ENCODE data around the gene MAN1B1. TPM values are rescaled to one million over a fixed set of nuclear protein-coding genes. Genes with fewer than 3 reads are reported as not detected.
A peak's percentile ranks its signal among the peaks of the same experiment; 100 is the strongest.

The MAN1B1 gene
- total RNA-seq, 1 donor from 2014 or later: 27.4 TPM

GRCh38 chr9:137082925-137083290, 3.9 kb upstream of the MAN1B1 start:
- DNase-seq (ENCODE audit: low spot score) (no peak), ATAC-seq (no peak)

- ATAC-seq (no peak), DNase-seq (ENCODE audit: low spot score) (no peak)
Measured at GRCh38 chr9:137083394-137084004, 3.3 kb upstream of the MAN1B1 start.

- DNase-seq (ENCODE audit: low spot score): no peak
- ATAC-seq: no peak
Measured at GRCh38 chr9:137084526-137084925, 2.3 kb upstream of the MAN1B1 start.

GRCh38 chr9:137085920-137086530, 760 bp upstream of the MAN1B1 start:
- DNase-seq (ENCODE audit: low spot score) (no peak), ATAC-seq (peak; percentile 33)

GRCh38 chr9:137087409-137087925, 682 bp downstream of the MAN1B1 start:
- ATAC-seq (no peak), DNase-seq (ENCODE audit: low spot score) (no peak)

GRCh38 chr9:137088121-137088520, 1.3 kb downstream of the MAN1B1 start:
- DNase-seq (ENCODE audit: low spot score) (no peak), ATAC-seq (no peak)

GRCh38 chr9:137089232-137089947, 2.6 kb downstream of the MAN1B1 start:
- ATAC-seq (no peak), DNase-seq (ENCODE audit: low spot score) (no peak)

- DNase-seq (ENCODE audit: low spot score) (no peak), ATAC-seq (peak; percentile 21)
Measured at GRCh38 chr9:137095664-137096517, 9.1 kb downstream of the MAN1B1 start.

- DNase-seq (ENCODE audit: low spot score) (no peak), ATAC-seq (no peak)
Measured at GRCh38 chr9:137096785-137097546, 10.2 kb downstream of the MAN1B1 start.

GRCh38 chr9:137097761-137098462, 11.1 kb downstream of the MAN1B1 start:
- DNase-seq (ENCODE audit: low spot score) (no peak), ATAC-seq (no peak)

- no peak for ATAC-seq
- no peak for DNase-seq (ENCODE audit: low spot score)
Measured at GRCh38 chr9:137099231-137099630, 12.4 kb downstream of the MAN1B1 start.

GRCh38 chr9:137103206-137103999, 16.6 kb downstream of the MAN1B1 start:
- DNase-seq (ENCODE audit: low spot score): no peak
- ATAC-seq: no peak

- ATAC-seq (no peak), DNase-seq (ENCODE audit: low spot score) (no peak)
Measured at GRCh38 chr9:137105814-137106661, 19.3 kb downstream of the MAN1B1 start.

- DNase-seq (ENCODE audit: low spot score) (no peak), ATAC-seq (no peak)
Measured at GRCh38 chr9:137106662-137107250, 20.0 kb downstream of the MAN1B1 start.

GRCh38 chr9:137107312-137107921, 20.6 kb downstream of the MAN1B1 start:
- ATAC-seq (peak; percentile 8), DNase-seq (ENCODE audit: low spot score) (no peak)

GRCh38 chr9:137107982-137108381, 21.2 kb downstream of the MAN1B1 start:
- no peak for DNase-seq (ENCODE audit: low spot score)
- no peak for ATAC-seq

GRCh38 chr9:137108608-137109249, 21.9 kb downstream of the MAN1B1 start:
- no peak for ATAC-seq
- no peak for DNase-seq (ENCODE audit: low spot score)

Data from left lobe of liver (tissue), 2 donors.